ENCODE measurements around the gene SLAIN2.
"Not testable (repeated sequence)": the region's sequence is repeated elsewhere in the genome, so short reads cannot be mapped to it uniquely, and the experiment has no call there.

The SLAIN2 gene

DNA sequence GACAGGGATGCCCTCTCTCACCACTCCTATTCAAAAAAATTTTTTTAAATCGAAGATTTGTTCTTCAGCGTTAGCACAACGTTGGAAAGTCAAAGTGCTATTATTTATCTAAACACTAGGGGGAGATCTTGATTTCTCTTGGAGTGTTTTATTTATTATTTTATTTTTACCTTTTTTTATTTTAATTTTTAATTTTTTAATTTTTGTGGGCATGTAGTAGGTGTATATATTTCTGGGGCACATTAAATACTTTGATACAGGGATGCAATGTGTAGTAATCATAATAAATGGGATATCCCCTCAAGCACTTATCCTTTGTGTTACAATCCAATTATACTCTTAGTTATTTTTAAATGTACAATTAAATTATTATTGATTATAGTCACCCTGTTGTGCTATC lies 104.4 kb downstream of the SLAIN2 start:
- no peak for DNase-seq

GRCh38 chr4:48446642-48447041 lies 105.3 kb downstream of the SLAIN2 start:
- DNase-seq: no peak

- no peak for DNase-seq
Measured at GRCh38 chr4:48449151-48449550, 107.8 kb downstream of the SLAIN2 start.

DNA sequence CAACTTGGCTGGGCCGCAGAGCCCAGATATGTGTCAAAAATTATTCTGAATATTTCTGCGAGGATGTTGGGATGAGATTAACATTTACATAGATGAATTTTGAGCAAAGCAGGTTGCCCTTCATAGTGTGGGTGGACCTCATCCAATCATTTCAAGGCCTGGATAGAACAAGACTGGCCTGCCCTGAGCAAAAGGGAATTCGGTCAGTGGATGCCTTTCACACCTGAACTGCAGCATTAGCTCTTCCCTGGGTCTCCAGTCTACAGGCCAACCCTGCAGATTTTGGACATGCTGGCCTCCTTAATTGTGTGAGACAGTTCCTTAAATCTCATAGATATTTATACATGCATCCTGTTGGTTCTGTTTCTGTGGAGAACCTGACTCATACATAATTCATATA lies 109.4 kb downstream of the SLAIN2 start:
- no peak for DNase-seq

DNA sequence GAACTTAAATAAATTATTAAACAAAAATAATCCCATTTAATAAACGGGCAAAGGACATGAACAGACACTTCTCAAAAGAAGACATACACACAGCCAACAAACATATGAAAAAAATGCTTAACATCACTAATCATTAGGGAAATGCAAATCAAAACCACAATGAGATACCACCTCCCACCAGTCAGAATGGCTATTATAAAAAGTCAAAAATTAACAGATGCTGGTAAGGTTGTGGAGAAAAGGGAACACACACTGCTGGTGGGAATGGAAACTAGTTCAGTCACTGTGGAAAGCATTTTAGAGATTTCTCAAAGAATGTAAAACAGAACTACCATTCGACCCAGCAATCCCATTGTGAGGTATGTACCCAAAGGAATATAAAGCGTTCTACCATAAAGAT lies 110.3 kb downstream of the SLAIN2 start:
- DNase-seq: not testable (repeated sequence)

GRCh38 chr4:48454591-48454990 lies 113.3 kb downstream of the SLAIN2 start:
- DNase-seq: no peak

GRCh38 chr4:48461000-48461399 lies 119.7 kb downstream of the SLAIN2 start:
- DNase-seq: no peak

- no peak for DNase-seq
Measured at GRCh38 chr4:48462363-48462762, 121.0 kb downstream of the SLAIN2 start.

GRCh38 chr4:48467442-48467841 lies 126.1 kb downstream of the SLAIN2 start:
- DNase-seq: no peak

DNA sequence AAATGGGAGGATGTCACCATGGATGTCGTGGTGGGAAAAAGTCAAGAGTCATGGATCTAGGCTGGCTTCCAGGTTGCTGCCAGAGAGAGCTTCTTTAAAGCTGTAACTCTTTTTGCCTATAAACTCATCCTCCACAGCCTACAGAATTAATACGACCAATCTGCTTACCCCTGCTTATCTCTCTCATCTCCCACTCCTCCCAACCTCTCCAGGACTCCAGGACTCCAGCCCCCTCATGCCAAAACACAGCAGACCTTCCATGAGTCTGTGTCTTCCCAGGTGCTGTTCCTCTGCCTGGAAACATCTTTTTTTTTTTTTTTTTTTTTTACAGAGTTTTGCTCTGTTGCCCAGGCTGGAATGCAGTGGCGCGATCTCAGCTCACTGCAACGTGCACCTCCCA lies 126.6 kb downstream of the SLAIN2 start:
- DNase-seq: no peak

- DNase-seq: no peak
Measured at GRCh38 chr4:48470137-48470536, 128.8 kb downstream of the SLAIN2 start.

DNA sequence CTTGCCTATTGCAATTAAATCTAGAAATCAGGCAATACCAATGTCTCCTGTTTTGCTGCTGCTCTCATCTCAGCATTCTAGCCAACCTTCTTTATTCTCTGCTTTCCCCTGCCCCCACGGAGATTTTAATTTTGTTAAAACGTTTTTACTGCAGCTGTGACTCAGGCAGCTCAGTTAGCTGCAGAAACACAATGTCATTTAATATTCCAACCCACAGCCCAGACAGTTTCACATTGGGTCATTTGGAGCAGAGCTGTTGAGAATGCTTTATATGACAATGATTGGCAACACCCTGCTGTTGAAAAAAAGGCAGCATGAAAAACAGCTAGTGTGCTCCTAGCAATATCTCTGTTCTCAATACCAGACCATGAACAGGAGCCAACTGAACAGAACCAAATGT lies 129.2 kb downstream of the SLAIN2 start:
- no peak for DNase-seq

GRCh38 chr4:48472794-48473193 lies 131.5 kb downstream of the SLAIN2 start:
- DNase-seq: no peak

- no peak for DNase-seq
Measured at GRCh38 chr4:48475770-48476169, 134.4 kb downstream of the SLAIN2 start.
